NCI-H748 (cell line): Measurements from ENCODE around the gene AOPEP.
A peak's percentile ranks its signal among the peaks of the same experiment; 100 is the strongest.
"Not testable (repeated sequence)": the region's sequence is repeated elsewhere in the genome, so short reads cannot be mapped to it uniquely, and the experiment has no call there.

Experiments
- DNase-seq: peaks from one replicate; lab custom pipeline; 2025; ENCODE audit not compliant: unreplicated experiment; lab: John Stamatoyannopoulos, UW

AOPEP gene

GRCh38 chr9:94949370-94949769, 222.9 kb downstream of the AOPEP start:
- peak; percentile 13 for DNase-seq

GRCh38 chr9:94950040-94950578, 223.6 kb downstream of the AOPEP start:
- DNase-seq, result no peak

- peak; percentile 52 for DNase-seq
These were observed 224.3 kb downstream of the AOPEP start for GRCh38 chr9:94950579-94951323.

GRCh38 chr9:94951324-94952135, 225.0 kb downstream of the AOPEP start:
- DNase-seq, result no peak

GRCh38 chr9:94952565-94953373, 226.3 kb downstream of the AOPEP start:
- DNase-seq, result no peak

- DNase-seq, result no peak
These were observed 230.2 kb downstream of the AOPEP start for GRCh38 chr9:94956731-94957130.

- DNase-seq, result no peak
These were observed 234.5 kb downstream of the AOPEP start for GRCh38 chr9:94960964-94961363.

GRCh38 chr9:94961870-94962269, 235.4 kb downstream of the AOPEP start:
- DNase-seq, result no peak

- DNase-seq, result not testable (repeated sequence)
These were observed 239.1 kb downstream of the AOPEP start for GRCh38 chr9:94965631-94966030.

GRCh38 chr9:94966046-94966445, 239.5 kb downstream of the AOPEP start:
- DNase-seq, result not testable (repeated sequence)

- DNase-seq, result no peak
These were observed 241.0 kb downstream of the AOPEP start for GRCh38 chr9:94967482-94967881.

GRCh38 chr9:94971378-94972131, 245.1 kb downstream of the AOPEP start:
- peak; percentile 64 for DNase-seq

GRCh38 chr9:94973451-94973941, 247.0 kb downstream of the AOPEP start:
- no peak for DNase-seq

GRCh38 chr9:94974154-94974879, 247.8 kb downstream of the AOPEP start:
- DNase-seq, result no peak

- no peak for DNase-seq
These were observed 249.0 kb downstream of the AOPEP start for GRCh38 chr9:94975480-94975879.

- no peak for DNase-seq
These were observed 249.6 kb downstream of the AOPEP start for GRCh38 chr9:94976077-94976476.

- no peak for DNase-seq
These were observed 250.9 kb downstream of the AOPEP start for GRCh38 chr9:94977416-94977815.

- no peak for DNase-seq
These were observed 253.5 kb downstream of the AOPEP start for GRCh38 chr9:94979904-94980507.
